HL-60 (cell line): ENCODE results near the gene OR10A4.

ENCODE experiments used
- GABPA ChIP-seq: IDR thresholded peaks from 2 replicates; pipeline ENCODE4 v1.6.1; 2012; ENCODE audit warnings: low read depth
- TF ChIP-seq, protein P1 (sequence below): IDR thresholded peaks from one replicate; pipeline ENCODE4 v1.5.1; 2011; ENCODE audit warnings: low read length, control low read depth, inconsistent platforms; ENCODE audit not compliant: insufficient read depth

GRCh38 chr11:6876914-6877313 lies 489 bp downstream of the OR10A4 start:
- no peak for TF ChIP-seq GABPA
- TF ChIP-seq, protein P1, sequence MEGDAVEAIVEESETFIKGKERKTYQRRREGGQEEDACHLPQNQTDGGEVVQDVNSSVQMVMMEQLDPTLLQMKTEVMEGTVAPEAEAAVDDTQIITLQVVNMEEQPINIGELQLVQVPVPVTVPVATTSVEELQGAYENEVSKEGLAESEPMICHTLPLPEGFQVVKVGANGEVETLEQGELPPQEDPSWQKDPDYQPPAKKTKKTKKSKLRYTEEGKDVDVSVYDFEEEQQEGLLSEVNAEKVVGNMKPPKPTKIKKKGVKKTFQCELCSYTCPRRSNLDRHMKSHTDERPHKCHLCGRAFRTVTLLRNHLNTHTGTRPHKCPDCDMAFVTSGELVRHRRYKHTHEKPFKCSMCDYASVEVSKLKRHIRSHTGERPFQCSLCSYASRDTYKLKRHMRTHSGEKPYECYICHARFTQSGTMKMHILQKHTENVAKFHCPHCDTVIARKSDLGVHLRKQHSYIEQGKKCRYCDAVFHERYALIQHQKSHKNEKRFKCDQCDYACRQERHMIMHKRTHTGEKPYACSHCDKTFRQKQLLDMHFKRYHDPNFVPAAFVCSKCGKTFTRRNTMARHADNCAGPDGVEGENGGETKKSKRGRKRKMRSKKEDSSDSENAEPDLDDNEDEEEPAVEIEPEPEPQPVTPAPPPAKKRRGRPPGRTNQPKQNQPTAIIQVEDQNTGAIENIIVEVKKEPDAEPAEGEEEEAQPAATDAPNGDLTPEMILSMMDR = no peak
